GM12878 (cell line): ENCODE measurements around the gene AQP3. TPM values are rescaled to one million over a fixed set of nuclear protein-coding genes. Genes with fewer than 3 reads are reported as not detected.

Experiments
- ATAC-seq: fragments of 200-7000 bp; cut with Tn5 transposase; 3 replicates; pipeline ENCODE4 v1.9.1; 2020; ENCODE audit warnings: mild to moderate bottlenecking, moderate library complexity
- Bru-seq: library from RNA; stranded (reverse); fragments of 400-500 nt; gene quantifications from one replicate; lab custom pipeline; 2021; lab: Mats Ljungman, UMichigan
- BruChase-seq, 2 experiments: library from RNA; stranded (reverse); fragments of 400-500 nt; gene quantifications; one replicate each; lab custom pipeline; 2021; lab: Mats Ljungman, UMichigan
- BruUV-seq: library from RNA; stranded (reverse); fragments of 400-500 nt; replicated peaks from 2 replicates; lab custom pipeline; 2021; lab: Mats Ljungman, UMichigan
- CTCF ChIA-PET: fragments of 300-600 bp; sonication (Branson Sonifier 250); formaldehyde crosslinking; extraction: SDS; loops from one replicate; lab custom pipeline; 2021; ENCODE audit warnings: inconsistent platforms; lab: Yijun Ruan, JAX
- POLR2A ChIA-PET: fragments of 350-600 bp; formaldehyde crosslinking; extraction: SDS; loops from one replicate; lab custom pipeline; 2021; ENCODE audit warnings: inconsistent platforms; lab: Charles Lee
- RAD21 ChIA-PET: fragments of 300-600 bp; sonication (Branson Sonifier 250); formaldehyde crosslinking; loops from one replicate; lab custom pipeline; 2023; ENCODE audit warnings: antibody characterized with exemption; ENCODE audit not compliant: unreplicated experiment; lab: Charles Lee
- SMC1A ChIA-PET: fragments of 300-600 bp; sonication (Branson Sonifier 250); formaldehyde crosslinking; loops from one replicate; lab custom pipeline; 2023; ENCODE audit not compliant: unreplicated experiment, uncharacterized antibody; lab: Charles Lee
- DNase-seq: peaks from one replicate; pipeline ENCODE4 v3.0.0-alpha.2; 2011; ENCODE audit warnings: low read depth, low spot score
- FAIRE-seq: peaks from 3 replicates; lab custom pipeline; 2011; peaks lifted over from hg19 to GRCh38; lab: Jason Lieb, UNC
- H2AFZ ChIP-seq: 2 replicates; pipeline ENCODE4 v1.6.0; 2011; ENCODE audit warnings: low read depth, low read length, control low read depth; ENCODE audit not compliant: control insufficient read depth
- H3K27ac ChIP-seq: 2 replicates; pipeline ENCODE4 v1.5.1; 2011; ENCODE audit warnings: control low read depth; ENCODE audit not compliant: control insufficient read depth, insufficient read depth
- H3K27me3 ChIP-seq, 2 experiments: replicated peaks in 1 of 2; 2 replicates each; pipeline versions ENCODE4 v1.6.0 to v1.6.1; 2011; ENCODE audit warnings: low read length in 1 of 2; ENCODE audit not compliant: control insufficient read depth in 2 of 2, insufficient read depth in 2 of 2
- H3K36me3 ChIP-seq, 2 experiments: 2 replicates each; pipeline ENCODE4 v1.5.1; 2011; ENCODE audit warnings: low read length in 1 of 2; ENCODE audit not compliant: control insufficient read depth in 2 of 2, insufficient read depth in 2 of 2
- H3K4me1 ChIP-seq: 2 replicates; pipeline ENCODE4 v1.6.1; 2011; ENCODE audit warnings: mild to moderate bottlenecking, low read length, moderate library complexity, mixed read lengths; ENCODE audit not compliant: control insufficient read depth, insufficient read depth
- H3K4me2 ChIP-seq: 2 replicates; pipeline ENCODE4 v1.6.0; 2011; ENCODE audit warnings: control low read depth; ENCODE audit not compliant: control insufficient read depth, insufficient read depth
- H3K4me3 ChIP-seq: fragments of 200-600 bp; sonication (generic); 2 replicates; pipeline ENCODE4 v1.5.1; 2016
- H3K79me2 ChIP-seq: 2 replicates; pipeline ENCODE4 v1.6.0; 2011; ENCODE audit warnings: low read length; ENCODE audit not compliant: control insufficient read depth, insufficient read depth
- H3K9ac ChIP-seq: 2 replicates; pipeline ENCODE4 v1.8.0; 2011; ENCODE audit warnings: low read length, control low read depth, mixed read lengths; ENCODE audit not compliant: control insufficient read depth, insufficient read depth
- H3K9me3 ChIP-seq: replicated peaks from 3 replicates; pipeline ENCODE4 v1.5.1; 2011; ENCODE audit warnings: mild to moderate bottlenecking, low read length; ENCODE audit not compliant: control insufficient read depth, insufficient read depth
- H4K20me1 ChIP-seq: 2 replicates; pipeline ENCODE4 v1.6.0; 2011; ENCODE audit not compliant: control insufficient read depth, insufficient read depth
- ATF7 ChIP-seq: fragments of 450-650 bp; IDR thresholded peaks from 2 replicates; pipeline ENCODE4 v1.6.1; 2016; ENCODE audit warnings: low read depth, mild to moderate bottlenecking
- BHLHE40 ChIP-seq, 2 experiments: fragments of 450-650 bp in 1 of 2; IDR thresholded peaks; 2 replicates each; pipeline ENCODE4 v1.6.1; 2011 to 2017; ENCODE audit warnings: low read depth in 2 of 2, borderline replicate concordance in 1 of 2, improper control_type of control experiment in 1 of 2, low read length in 1 of 2, mild to moderate bottlenecking in 1 of 2
- EGR1 ChIP-seq, 2 experiments: IDR thresholded peaks; 1 replicate in 1 of 2; 2 replicates in 1 of 2; pipeline ENCODE4 v1.6.1; 2011 to 2012; ENCODE audit warnings: low read depth in 2 of 2, low read length in 2 of 2, borderline replicate concordance in 1 of 2, mild to moderate bottlenecking in 1 of 2, moderate library complexity in 1 of 2
- IKZF2 ChIP-seq, 2 experiments: fragments of 450-650 bp; IDR thresholded peaks; 2 replicates each; pipeline ENCODE4 v1.6.1; 2017; ENCODE audit warnings: mild to moderate bottlenecking in 2 of 2, moderate library complexity in 2 of 2
- MEF2A ChIP-seq: IDR thresholded peaks from 2 replicates; pipeline ENCODE4 v1.6.1; 2011; ENCODE audit warnings: low read depth, mild to moderate bottlenecking, low read length, moderate library complexity; ENCODE audit not compliant: insufficient read depth
- PAX8 ChIP-seq: fragments of 450-650 bp; IDR thresholded peaks from 2 replicates; pipeline ENCODE4 v1.6.1; 2017; ENCODE audit warnings: mild to moderate bottlenecking, moderate library complexity
- TAF1 ChIP-seq: IDR thresholded peaks from 2 replicates; pipeline ENCODE4 v1.6.1; 2011; ENCODE audit warnings: mild to moderate bottlenecking, low read depth, low read length, borderline replicate concordance
- ZNF274 ChIP-seq: IDR thresholded peaks from one replicate; pipeline ENCODE4 v1.8.0; 2011; ENCODE audit not compliant: insufficient read length, insufficient read depth
- WGBS: methylation state at CpG from one replicate; pipeline ENCODE4 v1.1.6; 2016; ENCODE audit warnings: low lambda C conversion rate; ENCODE audit not compliant: insufficient replicate concordance, insufficient coverage; ENCODE audit errors: missing lambda C conversion rate; 5-methylcytosine and 5-hydroxymethylcytosine counted together
- in situ Hi-C: fragments of 300-500 bp; cut with MboI; formaldehyde crosslinking; loops from 9 replicates; pipeline ENCODE4 v1.14.3; 2018; ENCODE audit warnings: mixed read lengths
- intact Hi-C: fragments of 100-400 bp; cut with micrococcal nuclease; formaldehyde crosslinking; loops from one replicate; pipeline ENCODE4 v1.14.2; 2022; ENCODE audit not compliant: unreplicated experiment
- long read RNA-seq, 2 experiments: library from polyadenylated mRNA; unstranded; transcript quantifications; one replicate each; pipeline ENCODE4 v2.0.0, GENCODE V29; 2019 to 2020
- polyA minus RNA-seq, 3 experiments: library from RNA; depleted of rRNA, polyadenylated mRNA; stranded (reverse); fragments of >200 nt; gene quantifications; 2 replicates each; pipeline ENCODE4 v1.2.3, GENCODE V29; 2011
- polyA plus RNA-seq, 11 experiments: library from polyadenylated mRNA; depleted of rRNA in 4 of 11; unstranded in 6 of 11; stranded (reverse) in 5 of 11; fragments of >200 nt; fragmentation: Nextera tagmentation in 4 of 11; fragmentation: Illumina TruSeq in 1 of 11; extraction: Ambion mirVana in 4 of 11; extraction: Trizol in 1 of 11; gene quantifications; 1 replicate in 1 of 11; 2 replicates in 10 of 11; pipeline versions ENCODE4 v1.2.1 to v1.2.3, GENCODE V29; 2011 to 2016; ENCODE audit warnings: inconsistent platforms in 2 of 11, missing spikeins in 2 of 11, low read depth in 1 of 11
- total RNA-seq, 4 experiments: library from RNA; depleted of rRNA in 3 of 4; stranded (reverse); fragments of >200 nt in 3 of 4; fragmentation: Illumina TruSeq in 1 of 4; extraction: Trizol in 1 of 4; gene quantifications; 2 replicates each; pipeline versions ENCODE4 v1.2.1 to v1.2.3, GENCODE V29; 2013 to 2021
- TF ChIP-seq, protein P1 (sequence below): fragments of 450-650 bp; formaldehyde crosslinking; IDR thresholded peaks from 2 replicates; pipeline ENCODE4 v1.4.0; 2022; ENCODE audit warnings: mild to moderate bottlenecking, moderate library complexity
- TF ChIP-seq, protein P2 (sequence below): fragments of 450-650 bp; IDR thresholded peaks from 2 replicates; pipeline ENCODE4 v1.6.1; 2016; ENCODE audit warnings: mild to moderate bottlenecking

AQP3 gene
- total RNA-seq (2013; cell fraction: nucleolus; rRNA removed), result 0.47 and 0.92 TPM in 2 replicates
- total RNA-seq (2014; rRNA removed) (3.1 and 6.5 TPM in 2 replicates), total RNA-seq (2014; rRNA removed; fragmentation: Illumina TruSeq; extraction: Trizol) (2.0 and 3.0 TPM in 2 replicates), total RNA-seq (2021) (3.4 and 4.8 TPM in 2 replicates), polyA plus RNA-seq (2011; rRNA removed) (4.1 and 5.5 TPM in 2 replicates), polyA plus RNA-seq (2014; fragmentation: Illumina TruSeq; extraction: Trizol) (0.95 and 2.6 TPM in 2 replicates), polyA plus RNA-seq (2014; fragmentation: Nextera tagmentation; extraction: Ambion mirVana) (under 1 TPM; 0.60 to 0.71 TPM), polyA plus RNA-seq (2014; rRNA removed) (4.2 and 6.9 TPM in 2 replicates), polyA plus RNA-seq (2016; fragmentation: Nextera tagmentation; extraction: Ambion mirVana) (10 to 100 TPM; 11.2 to 11.8 TPM), polyA minus RNA-seq (2011; rRNA and poly(A)+ RNA removed) (3.9 and 6.0 TPM in 2 replicates), Bru-seq, nascent RNA (percentile 26 among the genes with signal in this experiment), BruChase-seq, experiment 1, labeled RNA remaining after a 6-hour chase (percentile 37 among the genes with signal in this experiment), BruChase-seq, experiment 2, labeled RNA remaining after a 2-hour chase (percentile 32 among the genes with signal in this experiment)
- polyA plus RNA-seq (2011; ENCODE audit: low read depth), result 2.6 TPM
- 10.2 and 11.0 TPM in 2 replicates for polyA plus RNA-seq (2011; cell fraction: cytosol; rRNA removed)
- polyA plus RNA-seq (2011; cell fraction: nucleus; rRNA removed), result 9.5 and 11.4 TPM in 2 replicates
- 1.8 and 4.9 TPM in 2 replicates for polyA plus RNA-seq (2012)
- 6.7 and 7.4 TPM in 2 replicates for polyA minus RNA-seq (2011; cell fraction: cytosol; rRNA and poly(A)+ RNA removed)
- 1.4 and 2.3 TPM in 2 replicates for polyA minus RNA-seq (2011; cell fraction: nucleus; rRNA and poly(A)+ RNA removed)
- long read RNA-seq, experiment 1, partial matches to known transcripts, result 0 of 2 reads
- long read RNA-seq, experiment 1, other reads (novel, unspliced or antisense), result 0 of 2 reads
- long read RNA-seq, experiment 2, partial matches to known transcripts, result 0 of 2 reads
- long read RNA-seq, experiment 2, other reads (novel, unspliced or antisense), result 0 of 2 reads

DNA sequence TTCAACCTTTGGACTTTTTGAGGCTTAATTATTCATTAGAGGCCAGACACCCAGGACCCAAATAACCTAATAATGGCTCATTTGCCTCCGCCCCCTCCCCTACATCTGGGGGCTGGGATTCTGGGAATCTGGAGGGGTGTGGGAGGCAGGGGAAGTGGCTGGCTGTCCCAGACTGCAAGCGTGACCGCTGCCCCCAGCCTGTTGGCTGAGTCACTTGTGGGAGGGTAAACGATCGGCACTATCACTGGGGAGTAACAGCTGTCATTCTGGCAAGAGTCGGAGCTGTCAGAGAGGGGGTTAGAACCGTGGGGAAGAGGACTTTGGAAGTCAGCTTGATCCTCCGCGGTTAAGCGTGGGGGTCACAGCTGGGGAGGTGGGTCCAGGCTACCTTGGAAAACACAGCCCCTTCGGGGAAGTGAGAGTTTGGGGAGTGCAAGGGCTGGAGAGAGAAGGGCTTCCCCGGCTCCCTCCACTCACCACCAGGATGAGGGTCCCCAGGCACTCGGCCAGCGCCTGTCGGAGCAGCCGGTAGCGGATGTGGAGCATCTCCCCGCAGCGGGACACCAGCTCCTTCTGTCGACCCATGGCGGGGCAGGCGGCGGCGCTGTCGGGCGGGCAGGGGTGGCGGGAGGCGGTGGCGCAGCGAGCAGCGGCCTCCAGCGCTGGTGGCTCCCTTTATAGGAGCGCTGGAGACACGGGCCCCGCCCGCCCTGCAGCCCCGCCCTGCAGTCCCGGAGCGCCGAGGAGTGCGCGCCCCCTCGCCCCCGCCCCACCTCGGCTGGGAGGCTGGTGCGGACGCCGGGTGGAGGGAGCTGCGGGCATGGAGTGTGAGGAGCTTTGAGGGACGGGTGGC, at the start of gene AQP3:
Gene AQP3 (minus strand): TSS at position 648 of the 853 bp plus-strand sequence. CDS start 63 bp downstream, at position 585.
- ChIA-PET RAD21 (interaction anchor here (0.7 to 2.1 kb wide), 8 partner anchors 11 to 367 kb away, joined by 3 to 10 read pairs (median 5); partner anchors contain the start of gene NOL6), POLR2A (interaction anchor here (0.6 to 1.1 kb wide), 4 partner anchors 9 to 488 kb away, joined by 3 to 6 read pairs (median 3); partner anchors contain the start of gene NOL6), SMC1A (interaction anchor here (1.3 to 2.5 kb wide), 3 partner anchors 27 to 43 kb away, joined by 3 to 7 read pairs (median 6); partner anchors contain the start of gene NOL6), CTCF (interaction anchor here (0.8 to 8.9 kb wide), 9 partner anchors 12 to 161 kb away, joined by 3 to 113 read pairs (median 9); partner anchors contain the start of genes AQP7 and NOL6)
- peak; percentile 82 for ATAC-seq
- Histone ChIP-seq H3K27me3 (0 out of 4 replicates have a peak, but pooled peaks cover 0 to 1% of the 10 kb centered on the region in 2 experiments), H2AFZ (peak within 1 kb of the TSS; percentile 38), H3K36me3 (no peaks in the 10 kb centered on the region), H3K4me1 (peaks cover 31% of the 10 kb centered on the region), H3K79me2 (no peaks in the 10 kb centered on the region), H3K4me2 (peak within 1 kb of the TSS; percentile 82), H3K9ac (peak within 1 kb of the TSS; percentile 15; the same call in 1 of the 2 replicates), H3K27ac (0 out of 2 replicates have a peak within 1 kb of the TSS, but pooled peaks have one; percentile 20), H3K4me3 (peak within 1 kb of the TSS; percentile 40; the same call in 1 of the 2 replicates), H3K9me3 (no peaks in the 10 kb centered on the region), H4K20me1 (no peaks in the 10 kb centered on the region)
- 7% methylated on average over 35 of the region's 50 CpGs for WGBS
- in situ Hi-C loops, result no loop called here
- no peak for DNase-seq
- no TSS peak for BruUV-seq
- FAIRE-seq, result peak; percentile 13
- intact Hi-C loops, result no loop called here
- TF ChIP-seq IKZF2 (IDR thresholded peaks at IDR 0.05) (peak; percentile 67 to 74; a peak in 2 of 4 replicates), TAF1 (no peak), BHLHE40 (IDR thresholded peaks at IDR 0.05; ENCODE audit: borderline replicate concordance in 1 of 2, low read depth in 2 of 2, low read length in 1 of 2) (no peak; a peak in 1 of 4 replicates), MEF2A (no peak), EGR1 (IDR thresholded peaks at IDR 0.05; ENCODE audit: borderline replicate concordance in 1 of 2, low read depth in 2 of 2, low read length in 2 of 2) (no peak), PAX8 (no peak), ZNF274 (no peak), ATF7 (no peak)
- TF ChIP-seq, protein P1, sequence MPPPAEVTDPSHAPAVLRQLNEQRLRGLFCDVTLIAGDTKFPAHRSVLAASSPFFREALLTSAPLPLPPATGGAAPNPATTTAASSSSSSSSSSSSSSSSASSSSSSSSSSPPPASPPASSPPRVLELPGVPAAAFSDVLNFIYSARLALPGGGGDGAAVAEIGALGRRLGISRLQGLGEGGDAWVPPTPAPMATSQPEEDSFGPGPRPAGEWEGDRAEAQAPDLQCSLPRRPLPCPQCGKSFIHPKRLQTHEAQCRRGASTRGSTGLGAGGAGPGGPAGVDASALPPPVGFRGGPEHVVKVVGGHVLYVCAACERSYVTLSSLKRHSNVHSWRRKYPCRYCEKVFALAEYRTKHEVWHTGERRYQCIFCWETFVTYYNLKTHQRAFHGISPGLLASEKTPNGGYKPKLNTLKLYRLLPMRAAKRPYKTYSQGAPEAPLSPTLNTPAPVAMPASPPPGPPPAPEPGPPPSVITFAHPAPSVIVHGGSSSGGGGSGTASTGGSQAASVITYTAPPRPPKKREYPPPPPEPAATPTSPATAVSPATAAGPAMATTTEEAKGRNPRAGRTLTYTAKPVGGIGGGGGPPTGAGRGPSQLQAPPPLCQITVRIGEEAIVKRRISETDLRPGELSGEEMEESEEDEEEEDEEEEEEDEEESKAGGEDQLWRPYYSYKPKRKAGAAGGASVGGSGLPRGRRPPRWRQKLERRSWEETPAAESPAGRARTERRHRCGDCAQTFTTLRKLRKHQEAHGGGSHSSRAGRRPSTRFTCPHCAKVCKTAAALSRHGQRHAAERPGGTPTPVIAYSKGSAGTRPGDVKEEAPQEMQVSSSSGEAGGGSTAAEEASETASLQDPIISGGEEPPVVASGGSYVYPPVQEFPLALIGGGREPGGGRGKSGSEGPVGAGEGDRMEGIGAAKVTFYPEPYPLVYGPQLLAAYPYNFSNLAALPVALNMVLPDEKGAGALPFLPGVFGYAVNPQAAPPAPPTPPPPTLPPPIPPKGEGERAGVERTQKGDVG, result no peak
- TF ChIP-seq, protein P2, sequence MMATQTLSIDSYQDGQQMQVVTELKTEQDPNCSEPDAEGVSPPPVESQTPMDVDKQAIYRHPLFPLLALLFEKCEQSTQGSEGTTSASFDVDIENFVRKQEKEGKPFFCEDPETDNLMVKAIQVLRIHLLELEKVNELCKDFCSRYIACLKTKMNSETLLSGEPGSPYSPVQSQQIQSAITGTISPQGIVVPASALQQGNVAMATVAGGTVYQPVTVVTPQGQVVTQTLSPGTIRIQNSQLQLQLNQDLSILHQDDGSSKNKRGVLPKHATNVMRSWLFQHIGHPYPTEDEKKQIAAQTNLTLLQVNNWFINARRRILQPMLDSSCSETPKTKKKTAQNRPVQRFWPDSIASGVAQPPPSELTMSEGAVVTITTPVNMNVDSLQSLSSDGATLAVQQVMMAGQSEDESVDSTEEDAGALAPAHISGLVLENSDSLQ, result peak; percentile 90
